Stimulated activated effector memory CD8-positive, alpha-beta T cell treated with anti-CD3 and anti-CD28 coated beads, Interleukin-12 subunit alpha, Interleukin-12 subunit beta, amount 100 ng/mL, for 72 hours (primary cell): Measurements from ENCODE around the gene TCF7L2.
A peak's percentile ranks its signal among the peaks of the same experiment; 100 is the strongest.

ENCODE experiments used
- ATAC-seq: fragments of 150-1000 bp; cut with Tn5 transposase; 2 replicates; pipeline ENCODE4 v1.10.0; 2021
- DNase-seq, 2 donors: peaks; one replicate each; pipeline ENCODE4 v3.0.0; 2021 to 2022; ENCODE audit warnings: low spot score in 2 of 2
- H3K27ac Mint-ChIP-seq: one replicate; pipeline ENCODE4 v1.8.0; 2022; ENCODE audit warnings: mild to moderate bottlenecking, mixed read lengths
- H3K36me3 Mint-ChIP-seq: one replicate; pipeline ENCODE4 v1.8.0; 2022; ENCODE audit warnings: mild to moderate bottlenecking, mixed read lengths
- H3K4me1 Mint-ChIP-seq: one replicate; pipeline ENCODE4 v1.8.0; 2022; ENCODE audit warnings: mixed read lengths
- H3K4me3 Mint-ChIP-seq: one replicate; pipeline ENCODE4 v1.8.0; 2022; ENCODE audit warnings: mild to moderate bottlenecking, mixed read lengths
- H3K9me3 Mint-ChIP-seq: one replicate; pipeline ENCODE4 v1.8.0; 2022; ENCODE audit warnings: mixed read lengths

Gene TCF7L2

GRCh38 chr10:112949875-112950507 lies at the start of gene TCF7L2:
Gene TCF7L2, plus strand, starts transcription at chr10:112950247. Its CDS starts 510 bp downstream, at chr10:112950757.
- DNase-seq (peak; percentile 17 to 68), ATAC-seq (peak; percentile 65)
- Mint-ChIP-seq H3K9me3 (no peaks in the 10 kb centered on the region), H3K27ac (peak within 1 kb of the TSS; percentile 83), H3K4me3 (peak within 1 kb of the TSS; percentile 94), H3K36me3 (no peaks in the 10 kb centered on the region), H3K4me1 (peaks cover 34% of the 10 kb centered on the region)

- no peak overlapping the region for H3K27ac Mint-ChIP-seq
Observed at GRCh38 chr10:112902730-112903129, 47.3 kb upstream of the TCF7L2 start.

GRCh38 chr10:112904000-112904399 lies 46.0 kb upstream of the TCF7L2 start:
- Mint-ChIP-seq H3K27ac (no peak overlapping the region), H3K36me3 (no peaks in the 10 kb centered on the region), H3K4me3 (no peak overlapping the region), H3K9me3 (no peaks in the 10 kb centered on the region), H3K4me1 (no peaks in the 10 kb centered on the region)
- no peak for ATAC-seq
- no peak for DNase-seq

More at GRCh38 chr10:112902730-112903129, 47.3 kb upstream of the TCF7L2 start:
- Mint-ChIP-seq H3K9me3 (no peaks in the 10 kb centered on the region), H3K36me3 (no peaks in the 10 kb centered on the region), H3K4me1 (no peaks in the 10 kb centered on the region), H3K4me3 (no peak overlapping the region)
- ATAC-seq (no peak), DNase-seq (no peak)

GRCh38 chr10:112906945-112907344 lies 43.1 kb upstream of the TCF7L2 start:
- H3K9me3 Mint-ChIP-seq, result no peaks in the 10 kb centered on the region

GRCh38 chr10:112907893-112908292 lies 42.2 kb upstream of the TCF7L2 start:
- H3K4me1 Mint-ChIP-seq, result no peaks in the 10 kb centered on the region
- peaks cover 2% of the 10 kb centered on the region for H3K9me3 Mint-ChIP-seq
- H3K36me3 Mint-ChIP-seq, result no peaks in the 10 kb centered on the region
- H3K27ac Mint-ChIP-seq, result no peak overlapping the region
- no peak for ATAC-seq
- no peak for DNase-seq
- no peak overlapping the region for H3K4me3 Mint-ChIP-seq

More at GRCh38 chr10:112906945-112907344, 43.1 kb upstream of the TCF7L2 start:
- no peak for DNase-seq
- Mint-ChIP-seq H3K36me3 (no peaks in the 10 kb centered on the region), H3K4me1 (no peaks in the 10 kb centered on the region), H3K27ac (no peak overlapping the region), H3K4me3 (no peak overlapping the region)
- ATAC-seq, result no peak

GRCh38 chr10:112911206-112911605 lies 38.8 kb upstream of the TCF7L2 start:
- Mint-ChIP-seq H3K27ac (no peak overlapping the region), H3K9me3 (peaks cover 3% of the 10 kb centered on the region), H3K4me1 (no peaks in the 10 kb centered on the region), H3K36me3 (no peaks in the 10 kb centered on the region), H3K4me3 (no peak overlapping the region)
- ATAC-seq (no peak), DNase-seq (no peak)

- H3K9me3 Mint-ChIP-seq, result peaks cover 3% of the 10 kb centered on the region
- H3K4me3 Mint-ChIP-seq, result no peak overlapping the region
- no peaks in the 10 kb centered on the region for H3K36me3 Mint-ChIP-seq
- no peak for ATAC-seq
- H3K27ac Mint-ChIP-seq, result no peak overlapping the region
- DNase-seq, result no peak
- no peaks in the 10 kb centered on the region for H3K4me1 Mint-ChIP-seq
Observed at GRCh38 chr10:112912410-112912928, 37.6 kb upstream of the TCF7L2 start.

GRCh38 chr10:112913255-112913654 lies 36.8 kb upstream of the TCF7L2 start:
- H3K4me3 Mint-ChIP-seq, result no peak overlapping the region
- no peak for ATAC-seq
- no peaks in the 10 kb centered on the region for H3K36me3 Mint-ChIP-seq
- H3K4me1 Mint-ChIP-seq, result no peaks in the 10 kb centered on the region
- DNase-seq, result no peak
- peaks cover 3% of the 10 kb centered on the region for H3K9me3 Mint-ChIP-seq
- no peak overlapping the region for H3K27ac Mint-ChIP-seq

GRCh38 chr10:112913661-112914287 lies 36.3 kb upstream of the TCF7L2 start:
- no peak for DNase-seq

GRCh38 chr10:112914288-112914952 lies 35.6 kb upstream of the TCF7L2 start:
- Mint-ChIP-seq H3K4me1 (no peaks in the 10 kb centered on the region), H3K27ac (no peak overlapping the region), H3K4me3 (no peak overlapping the region), H3K9me3 (peaks cover 3% of the 10 kb centered on the region), H3K36me3 (no peaks in the 10 kb centered on the region)
- DNase-seq (no peak), ATAC-seq (no peak)

More at GRCh38 chr10:112913661-112914287, 36.3 kb upstream of the TCF7L2 start:
- H3K27ac Mint-ChIP-seq, result no peak overlapping the region
- no peaks in the 10 kb centered on the region for H3K36me3 Mint-ChIP-seq
- no peak overlapping the region for H3K4me3 Mint-ChIP-seq
- no peak for ATAC-seq
- no peaks in the 10 kb centered on the region for H3K4me1 Mint-ChIP-seq
- H3K9me3 Mint-ChIP-seq, result peaks cover 3% of the 10 kb centered on the region

GRCh38 chr10:112915590-112916572 lies 34.2 kb upstream of the TCF7L2 start:
- DNase-seq (no peak), ATAC-seq (no peak)
- no peaks in the 10 kb centered on the region for H3K36me3 Mint-ChIP-seq
- H3K4me3 Mint-ChIP-seq, result no peak overlapping the region
- H3K9me3 Mint-ChIP-seq, result peaks cover 3% of the 10 kb centered on the region
- no peak overlapping the region for H3K27ac Mint-ChIP-seq
- H3K4me1 Mint-ChIP-seq, result no peaks in the 10 kb centered on the region

GRCh38 chr10:112917681-112918080 lies 32.4 kb upstream of the TCF7L2 start:
- no peaks in the 10 kb centered on the region for H3K4me1 Mint-ChIP-seq
- DNase-seq, result no peak
- ATAC-seq, result no peak
- no peak overlapping the region for H3K27ac Mint-ChIP-seq
- H3K36me3 Mint-ChIP-seq, result no peaks in the 10 kb centered on the region
- H3K9me3 Mint-ChIP-seq, result peaks cover 3% of the 10 kb centered on the region
- H3K4me3 Mint-ChIP-seq, result no peak overlapping the region

- no peak for ATAC-seq
- H3K27ac Mint-ChIP-seq, result no peak overlapping the region
- no peaks in the 10 kb centered on the region for H3K9me3 Mint-ChIP-seq
- H3K4me3 Mint-ChIP-seq, result no peak overlapping the region
- DNase-seq, result no peak
- H3K36me3 Mint-ChIP-seq, result no peaks in the 10 kb centered on the region
- no peaks in the 10 kb centered on the region for H3K4me1 Mint-ChIP-seq
Observed at GRCh38 chr10:112918771-112919170, 31.3 kb upstream of the TCF7L2 start.

GRCh38 chr10:112919721-112920120 lies 30.3 kb upstream of the TCF7L2 start:
- no peak overlapping the region for H3K27ac Mint-ChIP-seq

More at GRCh38 chr10:112919721-112920120, 30.3 kb upstream of the TCF7L2 start:
- Mint-ChIP-seq H3K4me1 (no peaks in the 10 kb centered on the region), H3K36me3 (no peaks in the 10 kb centered on the region), H3K4me3 (no peak overlapping the region), H3K9me3 (no peaks in the 10 kb centered on the region)
- DNase-seq (no peak), ATAC-seq (no peak)
